Activated CD4-positive, alpha-beta T cell treated with anti-CD3 and anti-CD28 coated beads, Interleukin-2, amount 50 U/mL, for 24 hours (primary cell): ENCODE measurements around the gene GTF2I.
"Not testable (repeated sequence)": the region's sequence is repeated elsewhere in the genome, so short reads cannot be mapped to it uniquely, and the experiment has no call there.

Source experiments
- DNase-seq, 2 donors: peaks; one replicate each; pipeline ENCODE4 v3.0.0-alpha.2; 2020; ENCODE audit warnings: low read depth in 1 of 2, low spot score in 1 of 2

GTF2I gene

DNA sequence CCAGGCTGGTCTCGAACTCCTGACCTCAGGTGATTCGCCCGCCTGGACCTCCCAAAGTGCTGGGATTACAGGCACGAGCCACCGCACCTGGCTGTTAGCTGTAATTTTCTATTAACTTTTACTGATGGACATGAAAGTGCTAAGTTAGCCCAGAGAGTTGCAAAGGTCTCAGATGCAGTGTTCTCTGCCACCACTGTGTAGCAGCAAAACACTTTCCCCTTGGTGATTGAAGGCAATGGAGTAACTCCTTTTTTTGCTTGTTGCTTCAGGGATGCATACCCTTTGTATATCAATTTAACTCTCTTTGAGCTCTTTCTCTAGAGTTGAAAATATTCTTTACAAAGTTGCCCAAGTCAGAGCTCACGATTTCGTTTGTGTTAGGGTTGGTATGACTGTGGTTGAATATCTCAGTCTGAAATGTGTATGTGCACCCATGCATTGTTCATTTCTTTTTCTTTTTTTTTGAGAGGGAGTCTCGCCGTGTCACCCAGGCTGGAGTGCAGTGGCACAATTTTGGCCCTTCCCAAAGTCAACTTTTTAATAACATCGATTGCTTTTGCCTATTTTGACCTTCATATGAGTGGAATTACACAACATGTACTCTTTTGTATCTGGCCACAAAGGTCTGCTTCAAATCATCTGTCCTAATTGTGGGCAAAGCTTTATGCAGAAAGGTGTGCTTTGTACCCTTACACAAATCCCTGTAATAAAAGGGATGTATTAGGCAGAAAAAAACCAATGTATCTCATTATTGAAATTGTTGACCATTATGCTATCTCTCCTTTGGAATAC is 52.6 kb downstream of the GTF2I start:
- DNase-seq = no peak

DNA sequence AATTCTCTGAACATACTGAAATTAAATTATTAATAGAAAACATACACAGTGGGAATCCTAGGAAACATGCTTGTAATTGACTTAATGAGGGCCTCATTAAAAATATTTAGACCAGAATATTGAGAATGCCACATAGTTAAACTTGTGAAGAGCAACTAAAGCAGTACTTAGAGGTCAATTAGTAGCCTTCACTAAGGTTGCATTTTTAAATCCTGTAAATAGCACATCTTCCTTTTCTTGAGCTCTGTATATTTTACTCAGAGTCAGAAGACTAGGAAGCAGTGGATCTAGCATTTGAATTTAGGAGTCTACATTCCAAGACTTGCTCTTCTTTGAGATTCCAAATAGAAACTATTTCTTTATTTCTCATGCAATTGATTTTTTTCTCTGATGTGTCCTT is 56.0 kb downstream of the GTF2I start:
- no peak for DNase-seq

DNA sequence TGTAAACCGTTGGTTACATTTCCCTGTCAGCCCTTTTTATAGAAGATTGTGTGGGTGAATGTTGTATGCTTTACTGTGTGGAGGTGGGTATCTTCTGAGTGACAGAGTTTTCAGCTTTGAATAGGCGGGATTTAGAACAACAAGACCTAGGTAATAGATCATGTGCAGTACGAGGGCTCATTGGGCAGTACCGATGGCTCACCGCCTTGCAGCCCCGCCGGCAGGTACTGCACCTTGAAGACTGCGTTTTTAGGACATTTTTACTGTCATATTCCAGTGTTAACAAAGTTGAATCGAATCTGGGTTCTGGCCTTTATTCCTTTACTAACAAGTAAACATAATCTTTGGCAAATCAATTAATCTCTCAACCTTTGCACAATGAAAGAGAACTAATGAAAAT is 60.4 kb downstream of the GTF2I start:
- DNase-seq = no peak

DNA sequence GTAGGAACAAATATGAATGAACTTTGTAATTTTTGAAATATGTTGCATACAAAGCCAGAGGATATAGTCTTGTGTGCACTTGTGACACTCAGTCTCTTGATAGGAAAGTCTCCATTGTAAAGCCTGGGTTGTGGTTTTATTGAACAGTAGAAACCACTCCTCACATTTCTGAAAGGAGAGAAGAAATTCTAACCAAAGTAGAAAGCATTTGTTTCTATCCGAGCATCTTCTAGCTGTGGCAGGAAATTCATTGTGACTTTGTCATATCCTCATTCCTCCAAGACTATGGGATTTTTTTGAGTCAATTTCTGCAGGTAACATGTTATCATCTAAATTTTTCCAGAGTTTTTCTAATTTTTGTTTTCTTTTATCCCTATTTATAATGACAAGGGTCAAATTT is 60.8 kb downstream of the GTF2I start:
- no peak for DNase-seq

DNA sequence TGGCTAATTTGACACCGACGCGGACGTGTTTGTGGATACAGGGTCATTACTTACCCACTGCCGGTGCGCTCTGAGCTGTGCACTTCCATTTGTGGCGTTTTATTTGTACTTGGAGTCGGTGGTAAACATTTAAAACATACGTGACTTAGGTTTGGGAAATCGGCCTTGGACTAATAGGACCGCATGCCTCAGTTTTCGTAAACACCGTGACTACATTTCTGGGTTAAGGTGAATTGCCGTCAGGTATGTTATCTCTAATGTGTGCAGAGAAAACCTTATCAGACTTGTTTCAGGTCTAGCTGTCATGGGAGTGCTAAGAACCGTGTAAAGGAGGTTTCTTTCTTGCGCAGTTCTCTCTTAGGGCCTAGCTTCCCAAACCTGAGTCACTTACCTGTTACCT is 64.6 kb downstream of the GTF2I start:
- no peak for DNase-seq

DNA sequence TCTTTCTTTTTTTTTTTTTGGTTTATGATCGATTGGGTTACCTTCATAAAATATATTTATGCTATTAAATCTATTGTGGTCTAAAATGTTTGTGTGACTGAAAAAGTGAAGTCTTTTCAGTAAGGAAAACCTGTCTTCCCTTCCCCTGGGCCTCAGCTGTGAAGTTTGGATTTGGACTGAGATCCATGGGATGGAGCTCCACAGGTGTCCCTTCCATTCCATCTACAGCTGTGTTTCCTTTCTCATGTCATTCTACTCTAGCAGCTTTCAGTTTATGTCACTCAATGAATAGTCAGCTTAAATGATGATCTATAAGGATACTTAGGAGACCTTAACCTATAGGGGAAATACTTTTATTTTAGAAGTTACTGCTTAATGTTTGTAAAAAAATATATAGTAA is 68.3 kb downstream of the GTF2I start:
- no peak for DNase-seq

DNA sequence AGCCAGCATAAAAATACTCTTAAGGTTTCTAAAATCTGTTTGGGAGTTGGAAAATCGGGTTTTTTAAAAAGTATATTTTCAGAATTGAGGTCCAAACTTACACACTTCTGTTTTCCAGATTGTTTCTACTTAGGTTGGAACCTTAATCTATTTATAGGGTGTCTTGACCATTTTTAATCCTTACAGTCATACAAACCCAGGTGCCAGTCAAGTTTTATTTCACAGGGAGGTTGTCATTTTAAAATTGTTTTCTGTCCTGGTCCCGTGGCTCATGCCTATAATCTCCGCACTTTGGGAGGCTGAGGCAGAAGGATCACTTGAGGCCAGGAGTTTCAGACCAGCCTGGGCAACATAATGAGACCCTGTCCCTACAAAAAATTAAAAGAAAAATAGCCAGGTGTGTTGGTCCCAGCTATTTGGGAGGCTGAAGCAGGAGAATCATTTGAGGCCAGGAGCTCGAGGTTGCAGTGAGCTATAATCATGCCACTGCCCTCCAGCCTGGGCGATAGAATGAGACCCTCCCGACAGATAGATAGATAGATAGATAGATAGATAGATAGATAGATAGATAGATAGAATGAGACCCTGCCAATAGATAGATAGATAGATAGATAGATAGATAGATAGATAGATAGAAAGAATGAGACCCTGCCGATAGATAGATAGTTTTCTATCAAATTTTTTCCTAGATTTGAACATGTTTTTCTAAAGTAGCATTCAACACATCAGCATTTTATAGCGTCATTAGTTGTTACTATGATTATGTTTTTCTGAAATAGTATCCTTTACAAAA is 69.0 kb downstream of the GTF2I start:
- no peak for DNase-seq

DNA sequence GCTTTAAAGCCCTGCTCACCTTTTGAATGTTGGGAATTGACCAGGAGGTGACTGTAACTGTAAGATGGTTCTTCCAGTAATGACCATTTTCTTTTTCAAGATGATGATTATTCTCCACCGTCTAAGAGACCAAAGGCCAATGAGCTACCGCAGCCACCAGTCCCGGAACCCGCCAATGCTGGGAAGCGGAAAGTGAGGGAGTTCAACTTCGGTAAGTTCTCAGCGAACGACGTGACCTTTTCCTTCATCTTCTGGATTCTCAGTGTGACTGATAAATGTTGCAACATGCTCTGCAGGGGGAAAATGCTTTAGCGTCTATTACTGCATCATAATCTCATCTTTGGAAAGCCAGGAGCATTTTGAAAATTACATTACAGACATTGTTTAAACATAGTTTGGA is 71.2 kb downstream of the GTF2I start:
- DNase-seq = not testable (repeated sequence)

DNA sequence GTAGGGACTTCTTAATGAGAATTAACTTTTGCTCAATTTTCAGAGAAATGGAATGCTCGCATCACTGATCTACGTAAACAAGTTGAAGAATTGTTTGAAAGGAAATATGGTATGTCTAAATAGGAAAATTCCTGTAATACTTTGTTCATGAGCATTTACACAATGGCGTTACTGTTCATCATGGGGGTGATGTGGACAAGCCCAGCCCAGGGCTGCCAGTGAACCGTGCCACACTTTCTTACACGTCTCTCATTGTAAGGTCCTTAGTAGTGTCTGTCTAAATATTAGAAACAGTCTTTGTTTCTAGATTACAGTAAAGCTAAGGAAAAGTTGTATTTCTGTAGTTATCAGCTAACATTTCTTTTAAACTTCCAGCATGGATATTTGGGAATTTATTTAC is 72.7 kb downstream of the GTF2I start:
- DNase-seq = not testable (repeated sequence)

DNA sequence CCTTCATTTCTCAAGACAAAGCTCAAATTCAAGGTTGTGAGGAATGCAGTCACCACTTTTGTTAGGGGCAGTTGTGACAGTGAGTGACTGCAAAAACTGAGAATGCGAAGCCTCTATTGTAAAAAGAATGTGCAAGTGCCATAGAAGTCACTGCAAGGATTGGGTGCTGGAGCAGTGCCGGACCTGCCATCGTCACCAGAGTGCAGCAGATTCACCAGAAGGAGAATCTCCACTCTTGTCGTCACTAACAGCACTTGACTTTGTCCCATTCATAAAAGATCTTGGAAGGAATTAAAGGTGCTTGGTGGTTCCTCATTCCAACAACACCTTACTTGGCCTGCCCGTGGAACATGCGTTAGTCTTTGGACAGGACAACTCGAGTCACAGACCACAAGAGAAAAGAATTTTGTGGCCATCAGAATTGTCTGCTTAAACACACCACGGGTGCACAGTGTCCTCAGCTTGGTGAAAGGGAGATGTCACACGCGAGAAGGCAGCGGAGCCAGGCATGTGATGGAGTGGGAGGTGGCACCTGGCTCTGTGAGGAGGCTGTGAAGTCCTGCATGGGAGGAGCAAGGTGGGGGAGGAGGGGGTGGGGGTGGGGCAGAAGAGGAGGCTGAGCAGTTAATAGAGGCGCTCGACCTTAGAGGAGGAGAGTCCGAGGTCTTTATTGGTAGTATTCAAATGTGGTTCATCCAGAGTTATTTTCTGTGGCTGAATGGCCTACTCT is 82.6 kb downstream of the GTF2I start:
- not testable (repeated sequence) for DNase-seq

DNA sequence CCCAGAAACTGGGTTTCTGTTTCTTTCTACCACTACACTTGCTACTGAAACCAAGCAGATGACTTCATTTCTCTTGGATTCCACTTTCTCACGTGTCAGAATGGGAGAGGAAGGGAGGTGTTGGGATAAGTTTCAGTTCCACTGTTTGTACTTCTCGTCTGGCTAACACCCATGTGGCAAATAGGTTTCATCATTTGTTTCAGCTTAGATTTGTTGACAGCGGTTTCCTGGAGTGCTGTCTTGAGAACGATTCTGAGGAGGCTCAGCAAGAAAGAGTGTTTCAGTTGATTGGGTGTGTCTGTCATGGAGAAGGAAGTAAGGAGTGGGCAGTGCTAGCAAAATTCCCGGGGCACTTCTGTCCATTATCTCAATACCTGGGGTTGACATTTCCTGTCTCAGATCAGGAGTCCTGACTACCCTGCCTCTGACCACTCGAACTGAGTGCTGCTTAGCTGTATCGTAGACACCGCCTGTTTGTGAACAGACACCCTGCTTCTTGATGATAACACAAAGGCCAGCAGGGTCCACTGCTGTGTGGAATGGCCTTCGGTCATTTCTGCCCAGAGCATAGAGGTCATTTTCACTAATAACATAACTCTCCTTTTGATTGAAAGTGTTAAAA is 86.5 kb downstream of the GTF2I start:
- DNase-seq = not testable (repeated sequence)

DNA sequence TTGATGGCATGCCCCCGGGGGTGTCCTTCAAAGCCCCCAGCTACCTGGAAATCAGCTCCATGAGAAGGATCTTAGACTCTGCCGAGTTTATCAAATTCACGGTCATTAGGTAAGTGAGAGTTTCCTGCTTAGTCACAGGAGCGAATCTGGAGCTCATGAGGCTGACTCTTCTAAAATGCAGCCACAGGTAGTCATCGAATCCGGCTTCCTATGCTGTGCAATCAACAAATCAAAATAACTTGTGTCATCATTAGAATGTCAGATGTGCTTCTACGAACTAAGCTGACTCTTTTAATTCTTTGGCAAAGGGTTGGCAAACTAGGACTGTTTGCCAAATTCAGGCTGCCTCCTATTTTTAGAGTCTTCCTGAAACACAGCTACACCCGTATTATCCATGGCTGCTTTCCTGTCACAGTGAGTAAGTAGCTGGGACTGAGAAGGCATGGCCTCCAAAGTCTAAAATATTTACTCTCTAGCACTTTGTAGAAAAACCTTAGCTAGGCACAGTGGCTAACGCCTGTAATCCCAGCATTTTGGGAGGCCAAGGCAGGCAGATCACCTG is 96.5 kb downstream of the GTF2I start:
- DNase-seq = not testable (repeated sequence)

DNA sequence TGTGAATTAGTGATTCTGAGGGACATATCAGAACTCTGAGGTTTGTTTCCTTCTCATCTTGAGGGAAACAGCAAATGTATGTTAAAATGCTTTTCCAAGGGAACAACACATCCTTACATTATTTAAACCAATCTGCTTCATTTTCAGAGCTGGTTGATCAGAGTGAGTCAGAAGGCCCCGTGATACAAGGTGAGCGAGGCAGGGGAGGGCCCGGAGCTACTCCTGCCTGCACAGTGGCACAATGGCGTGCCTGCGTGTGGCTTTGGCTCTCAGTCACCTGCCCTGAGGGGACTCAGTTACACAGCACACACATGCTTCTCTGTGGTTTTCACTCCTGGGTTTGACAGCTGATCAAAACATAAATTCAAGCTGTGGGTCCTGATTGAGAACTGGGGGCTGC is 99.2 kb downstream of the GTF2I start:
- not testable (repeated sequence) for DNase-seq

DNA sequence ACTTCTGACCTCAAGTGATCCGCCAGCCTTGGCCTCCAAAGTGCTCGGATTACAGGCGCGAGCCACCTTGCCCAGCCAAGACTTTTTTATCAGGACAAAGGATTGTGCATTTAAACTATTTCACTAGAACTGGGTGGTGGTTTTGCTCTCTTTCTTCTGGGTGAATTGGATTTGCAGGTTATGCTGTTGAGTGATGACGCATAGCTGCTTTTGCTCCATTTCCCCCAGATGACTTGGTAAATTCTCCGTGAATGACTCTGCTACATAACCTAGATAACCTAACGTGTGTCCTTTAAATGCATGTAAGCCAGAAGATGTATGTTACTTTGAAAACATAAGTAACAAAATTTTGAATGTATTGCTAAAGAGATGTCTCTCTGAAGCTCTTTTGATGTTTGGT is 100.8 kb downstream of the GTF2I start:
- not testable (repeated sequence) for DNase-seq

DNA sequence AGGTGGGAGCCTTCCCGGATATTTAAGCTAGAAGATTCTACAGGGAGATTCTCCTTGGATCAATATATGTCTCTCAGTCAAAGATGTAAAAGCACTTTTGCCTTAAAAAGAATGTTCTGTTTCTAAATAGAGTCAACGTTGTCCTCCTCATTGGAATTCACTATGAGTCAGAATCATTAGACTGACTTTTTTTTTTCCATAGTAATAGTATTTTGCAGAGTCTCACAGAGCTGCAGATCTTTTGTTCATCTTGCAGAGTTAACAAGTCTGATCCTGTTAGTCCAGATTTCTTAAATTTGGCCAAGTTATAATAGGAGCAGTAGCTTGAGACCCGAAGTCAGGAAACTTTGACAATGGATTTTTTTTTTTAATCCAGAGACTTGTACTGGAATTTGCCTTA is 101.5 kb downstream of the GTF2I start:
- DNase-seq = not testable (repeated sequence)

DNA sequence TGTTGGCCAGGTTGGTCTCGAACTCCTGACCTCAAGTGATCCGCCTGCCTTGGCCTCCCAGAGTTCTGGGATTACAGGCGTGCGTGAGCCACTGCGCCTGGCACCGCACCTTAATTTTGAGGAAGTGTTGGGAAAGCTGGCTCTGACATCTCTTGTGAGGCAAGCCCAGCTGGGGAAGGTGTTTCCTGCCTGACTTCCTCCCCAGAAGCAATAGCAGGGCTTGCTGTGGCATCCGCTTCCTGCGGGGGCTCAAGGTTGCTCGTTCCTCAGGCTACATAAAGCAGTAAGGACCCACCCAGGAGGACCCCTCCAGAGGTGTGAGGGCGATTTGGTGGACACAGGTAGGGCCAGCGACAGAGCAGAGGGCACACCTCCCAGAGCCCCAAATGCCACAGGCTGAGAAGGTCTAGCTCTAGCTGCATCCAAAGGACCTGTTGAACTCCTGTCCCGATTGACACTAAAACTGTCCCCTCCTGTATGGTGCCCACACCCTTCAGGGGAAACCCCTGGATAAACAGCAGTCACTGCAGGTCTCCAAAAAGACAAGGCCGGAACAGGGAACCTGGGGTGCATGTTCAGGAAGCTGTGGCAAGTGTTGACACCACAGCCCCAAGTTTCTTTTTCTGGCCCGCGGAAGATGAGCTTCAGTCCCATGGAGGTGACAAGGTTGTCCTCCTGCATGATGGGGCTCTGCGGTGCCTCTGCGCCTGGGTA is 107.8 kb downstream of the GTF2I start:
- DNase-seq = not testable (repeated sequence)

DNA sequence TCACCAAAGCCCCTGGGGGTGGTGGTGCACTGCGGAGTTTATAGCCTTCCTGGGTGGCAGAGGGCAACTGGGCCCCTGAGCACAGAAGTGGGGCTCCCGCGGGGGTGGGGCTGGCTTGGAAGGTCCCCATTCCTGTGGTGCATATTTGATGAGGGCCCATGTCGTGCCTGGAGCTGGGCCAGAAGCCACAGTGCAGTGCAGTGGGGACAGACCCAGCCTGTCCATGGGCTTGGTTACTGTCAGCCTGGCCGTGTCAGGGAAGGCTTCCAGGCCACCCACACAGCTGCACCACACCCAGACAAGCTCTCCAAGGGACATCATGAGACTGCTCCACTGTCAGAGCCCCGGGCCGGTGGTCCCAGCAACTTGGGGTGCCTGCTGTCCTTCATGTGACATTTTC is 109.0 kb downstream of the GTF2I start:
- not testable (repeated sequence) for DNase-seq

DNA sequence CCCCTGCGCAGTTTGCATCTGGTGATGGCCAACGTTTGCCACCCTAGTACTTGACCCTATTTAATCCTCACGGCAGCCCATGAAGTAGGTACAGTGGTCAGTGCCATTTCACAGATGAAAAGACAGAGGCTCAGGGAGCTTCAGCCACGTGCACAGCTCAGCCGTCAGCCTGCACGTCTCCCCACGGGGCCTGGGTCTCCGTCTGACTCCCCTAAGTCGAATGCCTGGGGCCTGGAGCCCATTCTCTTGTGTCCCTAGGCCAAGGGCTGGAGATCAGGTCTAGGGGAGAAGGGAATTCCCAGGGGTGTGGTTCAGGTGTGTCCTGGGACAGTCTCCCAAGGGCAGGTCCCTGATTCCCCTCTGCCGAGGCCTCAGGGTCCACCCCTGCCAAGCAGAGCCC is 109.5 kb downstream of the GTF2I start:
- not testable (repeated sequence) for DNase-seq

DNA sequence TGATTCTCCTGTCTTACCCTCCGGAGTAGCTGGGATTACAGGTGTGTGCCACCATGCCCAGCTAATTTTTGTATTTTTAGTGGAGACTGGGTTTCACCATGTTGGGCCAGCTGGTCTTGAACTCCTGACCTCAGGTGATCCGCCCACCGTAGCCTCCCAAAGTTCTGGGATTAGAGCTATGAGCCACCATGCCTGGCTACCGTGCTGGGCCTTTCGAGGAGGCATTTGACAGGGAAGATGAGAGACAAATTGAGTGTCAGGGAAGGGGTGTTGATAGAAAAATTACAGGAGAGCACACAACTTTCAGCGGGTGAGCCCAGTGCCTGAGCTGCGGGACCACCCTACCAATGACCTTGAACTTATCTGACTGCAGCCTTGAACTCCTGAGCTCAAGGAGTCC is 112.5 kb downstream of the GTF2I start:
- DNase-seq = not testable (repeated sequence)

DNA sequence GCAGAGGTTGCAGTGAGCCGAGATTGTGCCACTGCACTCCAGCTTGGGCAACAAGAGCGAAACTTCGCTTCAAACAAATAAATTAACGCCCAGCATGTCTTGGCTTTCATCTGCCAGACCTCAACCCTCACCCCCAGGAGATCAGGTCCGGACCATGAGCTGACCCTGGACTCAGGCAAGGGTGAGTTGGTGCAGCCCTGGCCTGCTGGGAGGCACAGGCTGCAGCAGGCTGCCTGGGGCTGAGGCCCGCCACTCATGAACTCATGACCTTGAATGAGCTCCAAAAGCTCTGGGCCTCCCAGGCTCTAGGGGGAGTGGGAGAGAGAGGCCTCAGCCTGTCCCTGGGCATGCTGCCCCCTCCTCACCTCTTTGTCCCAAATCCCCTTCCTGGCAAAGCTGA is 114.6 kb downstream of the GTF2I start:
- DNase-seq = not testable (repeated sequence)
